ENCODE results near the gene HNRNPM.

DNA sequence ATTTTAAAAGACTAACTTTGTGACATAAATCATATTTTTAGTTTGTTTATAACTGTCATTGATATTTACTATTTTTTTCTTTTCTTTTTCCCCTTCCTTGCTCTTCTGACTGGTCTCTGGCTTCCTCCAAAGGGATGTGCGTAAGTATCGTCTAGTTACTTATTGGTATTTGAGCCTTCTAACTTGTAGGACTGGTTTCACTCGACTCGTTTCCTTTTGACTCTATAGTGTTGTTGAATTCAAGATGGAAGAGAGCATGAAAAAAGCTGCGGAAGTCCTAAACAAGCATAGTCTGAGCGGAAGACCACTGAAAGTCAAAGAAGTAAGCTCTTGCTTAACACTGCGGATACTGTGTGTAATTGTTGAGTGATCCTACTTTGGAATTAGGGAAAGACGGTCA lies 18.6 kb downstream of the HNRNPM start:
- TF ChIP-seq, protein P1, sequence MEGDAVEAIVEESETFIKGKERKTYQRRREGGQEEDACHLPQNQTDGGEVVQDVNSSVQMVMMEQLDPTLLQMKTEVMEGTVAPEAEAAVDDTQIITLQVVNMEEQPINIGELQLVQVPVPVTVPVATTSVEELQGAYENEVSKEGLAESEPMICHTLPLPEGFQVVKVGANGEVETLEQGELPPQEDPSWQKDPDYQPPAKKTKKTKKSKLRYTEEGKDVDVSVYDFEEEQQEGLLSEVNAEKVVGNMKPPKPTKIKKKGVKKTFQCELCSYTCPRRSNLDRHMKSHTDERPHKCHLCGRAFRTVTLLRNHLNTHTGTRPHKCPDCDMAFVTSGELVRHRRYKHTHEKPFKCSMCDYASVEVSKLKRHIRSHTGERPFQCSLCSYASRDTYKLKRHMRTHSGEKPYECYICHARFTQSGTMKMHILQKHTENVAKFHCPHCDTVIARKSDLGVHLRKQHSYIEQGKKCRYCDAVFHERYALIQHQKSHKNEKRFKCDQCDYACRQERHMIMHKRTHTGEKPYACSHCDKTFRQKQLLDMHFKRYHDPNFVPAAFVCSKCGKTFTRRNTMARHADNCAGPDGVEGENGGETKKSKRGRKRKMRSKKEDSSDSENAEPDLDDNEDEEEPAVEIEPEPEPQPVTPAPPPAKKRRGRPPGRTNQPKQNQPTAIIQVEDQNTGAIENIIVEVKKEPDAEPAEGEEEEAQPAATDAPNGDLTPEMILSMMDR (IDR thresholded peaks at IDR 0.05): no peak
- no peak for TF ChIP-seq EZH2 (IDR thresholded peaks at IDR 0.05; ENCODE audit: borderline replicate concordance, insufficient read depth, low read depth, low read length, poor library complexity, severe bottlenecking)

Data from B cell (primary cell).